ENCODE data around the gene CCNYL1. TPM values are rescaled to one million over a fixed set of nuclear protein-coding genes. Genes with fewer than 3 reads are reported as not detected.
A peak's percentile ranks its signal among the peaks of the same experiment; 100 is the strongest.

Gene CCNYL1
- total RNA-seq, 1 experiment from 2014 or later, result 21.8 TPM

- no peak for DNase-seq
- Histone ChIP-seq H2AFZ (no peak overlapping the region), H3K4me3 (no peak overlapping the region), H3K4me1 (replicated peaks; ENCODE audit: insufficient read depth) (peaks cover 20% of the 10 kb centered on the region), H3K36me3 (ENCODE audit: low read depth) (no peaks in the 10 kb centered on the region), H4K20me1 (ENCODE audit: insufficient read depth) (no peaks in the 10 kb centered on the region), H3K4me2 (0 out of 2 replicates have a peak overlapping the region, but pooled peaks have one; percentile 16), H3K79me2 (ENCODE audit: low read depth) (peaks cover 36% of the 10 kb centered on the region), H3K9me2 (ENCODE audit: insufficient read depth) (no peaks in the 10 kb centered on the region), H3F3A (ENCODE audit: insufficient read depth, low read depth) (0 out of 2 replicates have a peak, but pooled peaks cover 3% of the 10 kb centered on the region), H3K9me3 (ENCODE audit: insufficient read depth, low read depth) (no peaks in the 10 kb centered on the region), H3K27ac (no peak overlapping the region), H3K27me3 (ENCODE audit: insufficient read depth, low read depth) (no peaks in the 10 kb centered on the region)
- ChIA-PET POLR2A (ENCODE audit: unreplicated experiment) (no interaction called here), CTCF (no interaction called here)
- TF ChIP-seq CTCF (conservative IDR thresholded peaks at IDR 0.05), result no peak
- no peak for TF ChIP-seq EZH2 (IDR thresholded peaks at IDR 0.05; ENCODE audit: low read depth)
- no TSS peak for BruUV-seq (replicated peaks)
- intact Hi-C loops (cut with micrococcal nuclease; ENCODE audit: unreplicated experiment), result loop anchor here (5.0 kb wide), 2 partner anchors 62 to 207 kb away; no protein-coding TSS in a partner anchor
Observed at GRCh38 chr2:207765547-207765946, 54.1 kb downstream of the CCNYL1 start.

- Histone ChIP-seq H3K27ac (no peak overlapping the region), H4K20me1 (ENCODE audit: insufficient read depth) (no peaks in the 10 kb centered on the region), H3K27me3 (ENCODE audit: insufficient read depth, low read depth) (no peaks in the 10 kb centered on the region), H3K4me2 (no peak overlapping the region), H3K79me2 (ENCODE audit: low read depth) (peaks cover 36% of the 10 kb centered on the region), H3K4me3 (no peak overlapping the region), H3K36me3 (ENCODE audit: low read depth) (no peaks in the 10 kb centered on the region), H3K9me2 (ENCODE audit: insufficient read depth) (no peaks in the 10 kb centered on the region), H3F3A (ENCODE audit: insufficient read depth, low read depth) (0 out of 2 replicates have a peak, but pooled peaks cover 3% of the 10 kb centered on the region), H3K9me3 (ENCODE audit: insufficient read depth, low read depth) (no peaks in the 10 kb centered on the region), H3K4me1 (replicated peaks; ENCODE audit: insufficient read depth) (peaks cover 21% of the 10 kb centered on the region), H2AFZ (no peak overlapping the region)
- BruUV-seq (replicated peaks), result TSS peak; percentile 10
- ChIA-PET CTCF (interaction anchor here (0.6 kb wide), 2 partner anchors 26 to 1980 kb away, joined by 14 read pairs; no protein-coding TSS in a partner anchor), POLR2A (ENCODE audit: unreplicated experiment) (interaction anchor here (0.6 kb wide), 1 partner anchor 28 kb away, joined by 35 read pairs; no protein-coding TSS in a partner anchor)
- intact Hi-C loops (cut with micrococcal nuclease; ENCODE audit: unreplicated experiment), result loop anchor here (5.0 kb wide), 2 partner anchors 61 to 206 kb away; no protein-coding TSS in a partner anchor
- TF ChIP-seq EZH2 (IDR thresholded peaks at IDR 0.05; ENCODE audit: low read depth), result no peak
- TF ChIP-seq CTCF (conservative IDR thresholded peaks at IDR 0.05), result no peak
- no peak for DNase-seq
Observed at GRCh38 chr2:207766041-207766551, 54.7 kb downstream of the CCNYL1 start.

- Histone ChIP-seq H3K79me2 (ENCODE audit: low read depth) (peaks cover 36% of the 10 kb centered on the region), H3F3A (ENCODE audit: insufficient read depth, low read depth) (0 out of 2 replicates have a peak, but pooled peaks cover 3% of the 10 kb centered on the region), H3K9me3 (ENCODE audit: insufficient read depth, low read depth) (no peaks in the 10 kb centered on the region), H3K9me2 (ENCODE audit: insufficient read depth) (no peaks in the 10 kb centered on the region), H3K27me3 (ENCODE audit: insufficient read depth, low read depth) (no peaks in the 10 kb centered on the region), H3K4me3 (no peak overlapping the region), H3K4me1 (replicated peaks; ENCODE audit: insufficient read depth) (peaks cover 21% of the 10 kb centered on the region), H3K27ac (no peak overlapping the region), H4K20me1 (ENCODE audit: insufficient read depth) (no peaks in the 10 kb centered on the region), H2AFZ (no peak overlapping the region), H3K4me2 (no peak overlapping the region), H3K36me3 (ENCODE audit: low read depth) (no peaks in the 10 kb centered on the region)
- intact Hi-C loops (cut with micrococcal nuclease; ENCODE audit: unreplicated experiment), result loop anchor here (5.0 kb wide), 2 partner anchors 60 to 205 kb away; no protein-coding TSS in a partner anchor
- DNase-seq, result no peak
- TF ChIP-seq EZH2 (IDR thresholded peaks at IDR 0.05; ENCODE audit: low read depth), result no peak
- TF ChIP-seq CTCF (conservative IDR thresholded peaks at IDR 0.05), result no peak
- ChIA-PET POLR2A (ENCODE audit: unreplicated experiment) (interaction anchor here (0.5 kb wide), 1 partner anchor 21 kb away, joined by 3 read pairs; no protein-coding TSS in a partner anchor), CTCF (interaction anchor here (0.6 kb wide), 1 partner anchor 26 kb away, joined by 14 read pairs; no protein-coding TSS in a partner anchor)
- no TSS peak for BruUV-seq (replicated peaks)
Observed at GRCh38 chr2:207766697-207767460, 55.4 kb downstream of the CCNYL1 start.

Measured in PC-9 (cell line).